ENCODE measurements around the gene CADPS2.

GRCh38 chr7:122789156-122789555 lies 97.1 kb downstream of the CADPS2 start:
- TF ChIP-seq POLR2A (IDR thresholded peaks at IDR 0.05; ENCODE audit: low read depth, low read length) (no peak), POLR2AphosphoS5 (IDR thresholded peaks at IDR 0.05; ENCODE audit: low read depth, low read length) (no peak), TAF1 (IDR thresholded peaks at IDR 0.05; ENCODE audit: low read depth, low read length) (no peak), SPI1 (IDR thresholded peaks at IDR 0.05; ENCODE audit: low read depth, low read length) (no peak), POU2F2 (IDR thresholded peaks at IDR 0.05; ENCODE audit: low read depth, low read length) (no peak), PAX5 (IDR thresholded peaks at IDR 0.05; ENCODE audit: insufficient read depth, low read length, severe bottlenecking) (no peak)
